Midbrain (tissue), 1 donor: Measurements from ENCODE around the gene E2F2.
A peak's percentile ranks its signal among the peaks of the same experiment; 100 is the strongest.

Experiments used
- DNase-seq: peaks from one replicate; lab custom pipeline; 2025; lab: John Stamatoyannopoulos, UW

The E2F2 gene

GRCh38 chr1:23530747-23531561 is at the start of gene E2F2:
E2F2 (minus strand) TSS chr1:23531233; CDS start chr1:23530793, 440 bp downstream.
- DNase-seq, result peak; percentile 84

DNA sequence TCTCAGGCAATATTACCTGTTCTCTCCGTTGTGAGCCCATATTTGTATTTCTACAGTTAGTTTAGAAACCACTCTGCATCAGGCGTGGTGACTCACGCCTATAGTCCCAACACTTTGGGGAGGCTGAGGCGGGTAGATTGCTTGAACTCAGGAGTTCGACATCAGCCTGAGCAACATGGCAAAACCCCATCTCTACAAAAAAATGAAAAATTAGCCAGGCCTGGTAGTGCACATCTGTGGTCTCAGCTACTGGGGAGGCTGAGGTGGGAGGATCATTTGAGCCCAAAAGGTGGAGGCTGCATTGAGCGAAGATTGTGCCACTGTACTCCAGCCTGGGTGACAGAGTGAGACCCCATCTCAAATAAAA is 47.9 kb upstream of the E2F2 start:
- no peak for DNase-seq

DNA sequence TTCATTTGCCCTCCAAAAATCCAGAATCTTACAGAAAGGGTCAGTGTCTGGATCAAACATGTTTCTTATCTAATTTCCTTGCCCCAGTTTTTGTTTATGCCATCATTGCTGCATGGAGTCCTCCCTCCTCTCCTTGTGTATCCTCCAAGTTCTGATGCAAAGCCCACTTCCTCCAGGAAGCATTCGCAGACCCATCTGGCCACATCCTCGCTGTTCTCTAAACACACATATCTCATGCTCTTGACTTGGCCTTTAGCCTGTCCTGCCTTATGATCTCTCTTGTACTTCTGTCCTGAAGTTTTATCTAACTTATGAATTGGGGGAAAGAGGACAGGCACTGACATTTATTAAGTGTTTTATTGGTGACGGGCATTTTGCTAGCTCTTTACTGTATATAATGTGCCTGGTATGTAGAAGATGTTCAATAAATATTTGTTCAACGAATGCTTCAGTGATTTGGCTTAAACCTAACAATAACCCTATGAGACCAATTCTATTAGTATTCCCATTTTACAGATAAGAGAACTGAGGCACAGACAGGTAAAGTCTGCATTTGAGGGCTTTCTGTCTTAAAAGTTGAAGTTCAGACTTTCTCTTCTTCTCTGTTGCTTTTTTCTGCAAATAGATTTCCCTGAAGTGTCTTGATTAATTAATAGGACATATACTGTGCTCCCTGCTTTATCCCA is 47.4 kb upstream of the E2F2 start:
- no peak for DNase-seq

GRCh38 chr1:23577056-23578004 is 46.3 kb upstream of the E2F2 start:
- no peak for DNase-seq

DNA sequence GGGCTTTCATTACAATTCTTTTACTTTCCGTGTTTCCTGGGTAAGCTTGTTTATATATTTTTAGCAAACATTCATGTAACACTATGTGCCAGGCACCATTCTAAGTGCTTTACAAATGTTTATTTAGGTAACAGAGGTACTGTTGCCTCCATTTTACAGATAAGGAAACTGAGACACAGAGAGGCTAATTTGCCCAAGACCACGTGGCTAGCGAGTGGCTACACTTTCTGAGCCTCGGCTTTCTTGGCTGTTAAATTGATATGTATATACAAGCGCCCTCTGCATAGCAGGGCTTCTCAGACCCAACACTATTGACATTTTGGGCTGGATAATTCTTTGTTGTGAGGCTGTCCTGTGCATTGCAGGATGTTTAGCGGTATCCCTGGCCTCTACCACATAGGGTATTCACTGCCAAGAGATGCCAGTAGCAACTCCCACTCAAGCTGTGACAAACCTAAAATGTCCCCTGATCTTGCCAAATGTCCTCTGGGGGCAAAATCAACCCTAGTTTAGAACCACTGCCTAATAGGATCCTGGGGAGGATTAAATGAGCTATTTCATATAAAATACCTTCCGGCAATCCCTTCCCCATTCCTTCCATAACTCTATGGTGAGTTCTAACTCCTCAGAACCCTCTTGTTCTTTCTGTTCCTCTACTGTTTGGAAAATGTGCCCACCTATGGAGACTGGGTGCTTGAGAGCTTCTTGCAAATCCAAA is 45.5 kb upstream of the E2F2 start:
- no peak for DNase-seq

DNA sequence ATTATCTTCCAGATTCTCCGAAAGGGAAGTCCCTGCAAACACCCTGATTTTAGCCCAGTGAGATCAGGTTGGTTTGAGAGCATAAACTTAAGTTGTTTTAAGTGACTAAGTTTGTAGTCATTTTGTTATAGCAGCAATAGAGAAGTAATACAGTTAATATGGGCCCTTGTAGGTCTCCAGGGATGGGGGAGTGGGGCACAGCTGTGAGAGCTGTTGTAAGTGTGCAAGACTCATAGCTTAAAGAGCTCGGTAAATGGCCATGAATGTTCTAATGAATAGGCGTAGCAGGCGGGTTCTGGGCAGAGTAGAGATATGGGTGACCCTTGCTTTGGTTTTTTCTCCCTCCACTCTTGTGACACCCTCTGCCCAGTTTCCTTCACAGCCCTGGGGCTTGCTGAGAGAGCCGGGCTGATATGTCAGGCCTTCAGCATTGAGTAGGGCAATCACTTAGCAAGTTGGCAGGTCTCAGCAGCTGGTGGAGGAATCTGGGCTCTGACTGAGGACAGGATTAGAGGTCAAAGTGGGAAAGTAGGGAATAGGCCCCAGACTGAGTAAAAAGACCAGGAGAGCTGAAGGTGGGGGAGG is 44.3 kb upstream of the E2F2 start:
- DNase-seq, result no peak

DNA sequence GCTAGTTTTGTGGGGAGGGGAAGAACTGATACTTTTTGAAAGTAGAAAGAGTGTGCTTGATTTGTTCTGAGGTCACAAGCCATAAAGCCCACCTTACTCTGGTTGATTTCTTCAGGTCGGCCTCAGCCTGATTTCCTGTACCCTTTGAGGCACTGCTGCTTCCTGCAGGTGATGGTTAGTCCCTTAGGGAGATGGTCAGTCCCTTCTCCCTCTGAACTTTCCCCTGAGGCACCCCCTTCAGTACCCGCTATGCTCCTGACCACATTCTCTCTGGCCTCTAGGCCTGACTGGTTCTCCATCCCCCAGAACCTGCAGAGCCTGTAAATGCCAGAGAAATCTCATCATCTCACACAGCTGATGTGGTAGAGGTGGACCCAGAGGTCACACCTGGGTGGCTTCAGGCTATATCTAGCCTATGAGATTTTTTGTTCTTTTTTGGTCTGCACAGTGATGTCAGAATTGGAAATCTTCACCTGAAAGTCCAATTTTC is 43.3 kb upstream of the E2F2 start:
- DNase-seq, result no peak

- DNase-seq, result no peak
These were observed 42.6 kb upstream of the E2F2 start for GRCh38 chr1:23573574-23574182.

DNA sequence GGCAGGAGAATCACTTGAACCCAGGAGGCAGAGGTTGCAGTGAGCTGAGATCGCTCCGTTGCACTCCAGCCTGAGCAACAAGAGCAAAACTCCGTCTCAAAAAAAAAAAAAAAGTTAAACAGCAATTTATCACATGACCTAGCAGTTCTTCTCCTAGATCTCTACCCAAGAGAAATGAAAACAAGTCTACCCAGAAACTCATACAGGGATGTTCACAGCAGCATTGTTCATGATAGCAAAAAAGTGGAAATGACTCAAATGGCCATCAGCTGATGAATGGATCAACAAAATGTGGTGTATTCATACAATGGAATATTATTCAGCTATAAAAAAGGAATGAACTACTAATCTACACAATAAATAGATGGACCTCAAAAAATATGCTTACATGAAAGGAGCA is 40.4 kb upstream of the E2F2 start:
- DNase-seq, result no peak

- DNase-seq, result no peak
These were observed 39.1 kb upstream of the E2F2 start for GRCh38 chr1:23570001-23570691.

GRCh38 chr1:23568608-23569383 is 37.8 kb upstream of the E2F2 start:
- no peak for DNase-seq

- peak; percentile 62 for DNase-seq
These were observed 37.1 kb upstream of the E2F2 start for GRCh38 chr1:23567996-23568607.

DNA sequence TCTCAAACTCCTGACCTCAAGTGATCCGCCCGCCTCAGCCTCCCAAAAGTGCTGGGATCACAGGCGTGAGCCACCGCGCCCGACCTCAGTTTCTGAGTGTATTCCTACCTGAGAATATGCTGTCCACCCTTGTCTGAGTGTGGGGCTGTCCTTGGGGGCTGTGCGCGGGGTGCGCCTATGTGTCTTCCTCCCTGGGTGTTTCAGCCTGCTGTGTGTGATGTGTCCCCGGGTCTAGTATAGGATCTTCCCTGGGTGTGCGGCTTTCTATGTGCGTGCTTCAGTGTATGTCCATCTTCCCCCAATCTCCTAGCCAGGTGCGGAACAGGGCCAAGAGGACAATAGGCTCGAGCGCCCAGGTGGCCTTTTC is 36.6 kb upstream of the E2F2 start:
- DNase-seq, result no peak

- no peak for DNase-seq
These were observed 35.3 kb upstream of the E2F2 start for GRCh38 chr1:23566304-23566703.

DNA sequence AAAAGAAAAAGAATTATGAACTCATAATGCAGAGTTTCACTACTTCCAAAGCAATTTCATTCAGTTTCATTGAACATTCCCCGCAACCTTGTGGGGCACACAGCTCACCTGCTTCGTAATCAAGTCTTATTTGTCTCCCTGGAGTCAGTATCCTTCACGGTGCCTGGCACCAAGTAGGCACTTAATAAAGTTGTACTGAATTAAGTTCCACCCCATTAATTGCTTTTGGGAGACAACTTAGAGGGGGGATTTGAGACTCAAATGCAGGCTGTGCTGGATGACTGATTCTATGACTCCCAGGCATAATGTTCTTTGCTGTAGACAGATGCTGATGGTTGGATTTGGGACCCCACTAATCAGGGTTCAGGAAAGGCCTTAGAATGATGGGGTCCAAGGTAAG is 34.7 kb upstream of the E2F2 start:
- DNase-seq, result no peak

DNA sequence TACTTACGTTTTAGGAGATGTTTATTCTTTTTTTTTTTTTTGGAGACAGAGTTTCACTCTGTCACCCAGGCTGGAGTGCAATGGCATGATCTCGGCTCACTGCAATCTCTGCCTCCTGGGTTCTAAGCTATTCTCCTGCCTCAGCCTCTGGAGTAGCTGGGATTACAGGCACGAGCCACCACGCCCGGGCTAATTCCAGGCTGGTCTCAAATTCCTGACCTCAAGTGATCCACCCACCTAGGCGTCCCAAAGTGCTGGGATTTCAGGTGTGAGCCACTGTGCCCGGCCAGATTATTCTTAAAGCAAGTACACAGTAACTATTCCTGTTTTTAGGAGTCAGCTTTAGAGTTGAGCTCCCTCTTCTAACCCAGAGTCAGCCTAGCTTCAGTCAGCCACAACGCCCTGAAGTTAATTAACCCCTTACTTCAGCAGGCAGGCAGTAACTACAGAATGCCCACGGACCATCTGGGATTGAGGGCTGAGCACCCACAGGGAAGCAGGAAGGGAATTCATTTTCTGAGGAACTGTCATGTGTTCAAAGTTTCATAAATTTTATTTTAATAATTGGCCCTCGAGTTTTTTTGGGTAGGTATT is 33.6 kb upstream of the E2F2 start:
- DNase-seq, result no peak

DNA sequence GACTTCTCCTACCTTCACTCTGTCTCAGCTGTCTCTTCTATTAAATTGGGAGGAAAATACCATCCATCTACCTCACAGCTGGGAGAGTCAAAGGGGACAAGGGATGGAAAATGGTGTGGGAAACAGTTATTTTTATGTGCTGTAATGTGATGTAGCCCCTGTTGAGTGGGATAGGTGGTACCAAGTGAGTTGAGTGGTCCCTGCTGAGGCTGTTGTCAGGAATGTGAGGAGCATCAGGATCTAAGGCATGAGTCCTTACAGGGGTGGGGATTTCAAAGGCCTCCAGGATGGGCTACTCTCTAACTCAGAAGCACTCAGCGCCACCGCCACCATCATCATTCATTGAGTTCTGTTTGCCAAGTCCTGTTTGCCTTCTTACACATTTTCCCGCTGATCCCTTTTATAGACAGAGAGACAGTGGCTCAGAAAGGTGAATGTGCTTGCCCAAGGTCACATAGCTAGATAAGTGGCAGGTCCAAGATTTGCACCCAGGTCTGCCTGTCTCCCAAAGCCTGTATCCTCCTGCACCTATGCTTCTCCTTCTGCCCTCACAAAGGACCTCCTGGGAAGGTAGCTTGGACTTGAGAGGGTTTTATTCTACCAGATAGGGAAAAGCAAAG is 32.8 kb upstream of the E2F2 start:
- no peak for DNase-seq

DNA sequence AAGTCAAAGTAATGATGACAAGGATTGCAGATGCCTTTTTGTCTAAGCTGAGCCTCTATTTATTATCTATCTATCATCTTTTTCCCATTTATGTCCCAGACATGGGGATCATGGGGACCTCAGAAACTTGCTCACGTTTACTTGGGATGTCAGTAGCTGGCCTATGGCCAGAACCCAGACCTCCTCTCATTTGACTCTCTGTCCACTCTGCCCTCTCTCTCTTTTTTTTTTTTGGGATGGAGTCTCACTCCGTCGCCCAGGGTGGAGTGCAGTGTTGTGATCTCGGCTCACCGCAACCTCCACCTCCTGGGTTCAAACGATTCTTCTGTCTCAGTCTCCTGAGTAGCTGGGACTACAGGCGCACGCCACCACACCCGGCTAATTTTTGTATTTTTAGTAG is 32.0 kb upstream of the E2F2 start:
- DNase-seq, result no peak
